CD4-positive, alpha-beta T cell treated with Interferon alpha-2 for 1 hour (primary cell): Measurements from ENCODE around the gene ZC3HAV1.

Source experiments
- DNase-seq, 2 donors: peaks; one replicate each; pipeline ENCODE4 v3.0.0-alpha.2; 2020 to 2022

Gene ZC3HAV1

DNA sequence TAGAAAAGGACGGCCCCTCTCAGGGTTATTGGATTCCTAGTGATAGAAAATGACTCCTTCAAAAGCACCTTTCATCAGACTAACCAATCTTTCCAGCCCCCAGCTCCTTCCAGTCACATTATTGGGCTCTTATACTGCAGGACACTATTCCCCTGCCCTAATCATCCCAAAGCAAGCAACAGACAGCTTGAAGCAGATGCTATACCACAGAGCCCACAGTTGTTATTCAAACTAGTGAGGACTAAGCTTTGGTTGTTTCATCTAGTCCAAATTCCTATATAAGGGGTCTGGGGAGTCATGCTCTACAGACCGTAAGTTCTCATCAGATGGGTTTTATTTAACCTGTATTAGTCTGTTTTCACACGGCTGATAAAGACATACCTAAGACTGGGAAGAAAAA is 98.1 kb downstream of the ZC3HAV1 start:
- DNase-seq, result no peak

GRCh38 chr7:139004321-139005090 is 105.0 kb downstream of the ZC3HAV1 start:
- no peak for DNase-seq

DNA sequence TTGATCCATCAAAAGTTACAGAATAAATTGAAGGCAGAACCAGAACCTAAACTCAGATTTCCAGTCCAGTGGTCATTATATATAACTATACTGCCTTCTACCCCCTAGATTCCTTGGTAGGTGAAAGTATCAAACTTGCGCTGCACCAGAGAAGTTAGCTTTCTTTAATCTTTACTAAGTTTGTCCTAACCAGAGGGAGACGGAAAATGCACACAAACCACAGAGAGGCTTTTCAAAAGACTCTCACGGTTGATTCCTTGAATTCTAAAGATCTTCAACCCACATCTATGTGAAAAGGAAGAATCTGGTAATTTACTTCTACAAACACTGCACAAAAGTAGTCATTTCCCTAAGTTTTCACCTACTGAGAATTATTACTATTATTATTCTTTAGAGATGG is 110.1 kb downstream of the ZC3HAV1 start:
- DNase-seq, result no peak
